Inflammatory macrophage treated with lipopolysaccharide for 1 hour (primary cell): ENCODE measurements around the gene ZFPM1.

Source experiments
- DNase-seq, 2 donors: peaks; one replicate each; pipeline ENCODE4 v3.0.0-alpha.2; 2020 to 2022

Gene ZFPM1

DNA sequence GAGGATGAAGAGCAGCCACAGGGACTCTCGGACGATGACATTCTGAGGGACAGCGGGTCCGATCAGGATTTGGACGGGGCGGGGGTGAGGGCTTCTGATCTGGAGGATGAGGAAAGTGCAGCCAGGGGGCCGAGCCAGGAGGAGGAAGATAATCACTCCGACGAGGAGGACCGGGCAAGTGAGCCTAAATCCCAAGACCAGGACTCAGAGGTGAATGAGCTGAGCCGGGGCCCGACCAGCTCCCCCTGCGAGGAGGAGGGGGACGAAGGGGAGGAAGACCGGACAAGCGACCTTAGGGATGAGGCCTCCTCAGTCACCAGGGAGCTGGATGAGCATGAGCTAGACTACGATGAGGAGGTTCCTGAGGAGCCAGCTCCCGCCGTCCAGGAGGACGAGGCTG lies 124.1 kb downstream of the ZFPM1 start:
- DNase-seq, result no peak

GRCh38 chr16:88578446-88579313 lies 125.6 kb downstream of the ZFPM1 start:
- no peak for DNase-seq

- no peak for DNase-seq
These were observed 127.3 kb downstream of the ZFPM1 start for GRCh38 chr16:88580371-88580770.

- no peak for DNase-seq
These were observed 128.0 kb downstream of the ZFPM1 start for GRCh38 chr16:88581033-88581432.

DNA sequence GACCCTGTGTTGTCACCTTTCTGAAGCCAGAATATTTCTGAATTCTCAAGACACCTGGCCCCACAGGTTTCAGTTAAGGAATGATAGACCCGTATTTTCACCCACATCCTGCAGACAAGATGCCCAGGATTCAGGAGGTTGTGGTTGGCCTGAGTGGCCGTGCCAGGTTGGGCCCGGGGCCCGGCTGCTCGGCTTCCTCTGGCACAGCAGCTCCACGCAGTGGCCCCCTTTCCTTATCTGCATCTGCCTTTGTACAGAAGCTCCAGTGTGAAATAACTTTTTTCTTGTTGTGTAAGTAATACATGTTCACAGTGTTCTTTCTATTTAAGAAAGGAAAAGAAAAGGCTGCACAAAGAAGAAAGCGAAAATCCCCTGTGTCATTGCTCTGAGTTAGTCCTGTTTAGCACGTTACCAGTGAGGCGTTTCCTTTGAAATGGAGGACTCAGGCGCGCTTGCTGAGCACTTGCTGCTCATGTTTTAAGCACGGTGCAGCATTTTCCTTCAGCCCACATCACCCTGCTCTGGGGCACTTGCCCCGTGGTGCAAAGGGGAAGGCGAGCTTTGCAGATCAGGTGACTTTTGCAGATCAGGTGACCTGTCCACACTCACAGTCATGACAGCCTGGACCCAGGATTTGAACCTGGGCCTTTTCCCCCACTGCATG lies 130.0 kb downstream of the ZFPM1 start:
- no peak for DNase-seq

DNA sequence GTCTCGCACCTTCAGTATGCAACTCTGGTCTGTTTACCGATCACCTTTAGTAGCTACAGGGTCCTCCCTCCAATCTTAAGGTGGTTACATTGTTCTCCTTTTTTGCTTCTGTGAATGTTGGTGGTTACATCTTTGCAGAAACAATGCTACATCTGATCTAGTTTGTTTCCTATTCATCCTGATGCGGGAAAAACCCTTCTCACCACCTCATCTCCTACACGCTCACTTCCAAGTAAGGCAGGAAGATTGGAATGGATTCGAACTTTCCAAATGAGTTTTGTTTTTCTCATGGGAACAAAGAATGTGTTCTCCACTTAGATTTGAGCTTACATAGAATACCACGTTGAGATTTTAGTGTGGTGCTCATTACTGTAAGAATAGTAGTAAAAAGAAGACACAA lies 131.6 kb downstream of the ZFPM1 start:
- no peak for DNase-seq

- no peak for DNase-seq
These were observed 132.2 kb downstream of the ZFPM1 start for GRCh38 chr16:88585269-88585668.

DNA sequence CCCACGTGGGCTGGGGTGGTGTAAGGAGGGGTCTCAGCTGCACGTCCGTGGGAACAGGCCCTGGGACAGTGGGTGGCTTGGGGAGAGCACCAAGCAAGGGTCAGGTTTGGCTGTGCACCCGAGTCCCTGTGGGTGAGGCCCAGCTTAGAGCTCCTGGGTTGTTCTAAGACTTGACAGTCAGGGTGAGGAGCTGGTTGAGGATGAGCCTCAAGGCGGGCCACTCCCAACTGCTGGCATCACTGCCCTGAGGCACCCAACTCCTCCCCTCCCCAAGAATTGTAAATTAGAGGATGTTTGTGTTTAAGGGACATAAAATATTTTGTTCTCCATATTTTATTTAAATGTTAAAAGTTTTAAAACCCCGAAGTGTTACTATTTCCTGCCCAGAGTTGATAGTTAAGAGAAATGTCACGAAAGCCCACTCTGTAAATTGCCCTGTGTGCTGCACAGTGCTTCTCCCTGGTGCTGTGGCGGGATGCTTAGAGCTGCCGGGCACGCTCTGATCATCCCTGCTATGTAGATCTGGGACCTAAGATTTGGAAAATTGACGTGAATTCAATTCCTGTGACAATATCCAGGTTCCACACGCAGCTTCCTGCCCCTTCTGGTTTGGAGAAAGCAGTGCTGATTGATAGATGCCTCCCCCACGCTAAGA lies 133.0 kb downstream of the ZFPM1 start:
- DNase-seq, result no peak
